PFSK-1 (cell line): ENCODE data around the gene ITGA1.

Source experiments
- FOXP2 ChIP-seq: optimal IDR thresholded peaks from 2 replicates; pipeline ENCODE3; 2011; ENCODE audit warnings: borderline replicate concordance, control low read depth, inconsistent platforms; ENCODE audit not compliant: insufficient read depth; ENCODE audit errors: extremely low read length, extremely low read depth
- POLR2AphosphoS5 ChIP-seq: IDR thresholded peaks from 2 replicates; pipeline ENCODE4 v1.6.1; 2012; ENCODE audit warnings: low read depth, mild to moderate bottlenecking, control low read depth, low read length, moderate library complexity
- SIN3A ChIP-seq: IDR thresholded peaks from 2 replicates; pipeline ENCODE4 v1.6.1; 2012; ENCODE audit warnings: mild to moderate bottlenecking, low read length, moderate library complexity, borderline replicate concordance; ENCODE audit not compliant: insufficient read depth
- TAF1 ChIP-seq: IDR thresholded peaks from 2 replicates; pipeline ENCODE4 v1.6.1; 2012; ENCODE audit warnings: low read length, control low read depth, borderline replicate concordance; ENCODE audit not compliant: insufficient read depth
- TF ChIP-seq, protein P1 (sequence below), 2 experiments: IDR thresholded peaks; 2 replicates each; pipeline versions ENCODE4 v1.6.1 to v1.8.0; 2011 to 2012; ENCODE audit warnings: low read depth in 2 of 2, low read length in 2 of 2, control low read depth in 1 of 2, inconsistent platforms in 1 of 2, mild to moderate bottlenecking in 1 of 2, moderate library complexity in 1 of 2; ENCODE audit not compliant: insufficient read depth in 1 of 2

The ITGA1 gene

DNA sequence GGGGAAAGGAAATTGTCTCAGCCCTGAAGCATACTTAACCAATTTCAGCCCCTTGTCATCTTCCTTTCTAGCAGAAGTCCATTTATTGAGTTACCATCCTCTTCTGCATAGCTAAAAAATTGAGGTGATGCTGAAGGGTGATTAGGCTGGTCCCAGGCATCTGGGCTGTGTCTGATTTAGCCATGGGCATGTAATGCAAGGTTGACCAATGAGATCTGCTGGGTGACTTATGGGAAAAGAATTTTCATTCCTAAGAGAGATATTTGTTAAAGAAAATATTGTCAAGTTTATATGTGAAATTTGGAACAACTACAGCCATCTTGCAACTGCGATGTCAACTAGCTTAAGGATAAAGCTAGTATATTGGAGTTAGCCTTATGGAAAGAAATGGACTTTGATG is 206.6 kb downstream of the ITGA1 start:
- no peak for TF ChIP-seq TAF1
- TF ChIP-seq SIN3A: no peak
- no peak for TF ChIP-seq FOXP2
- TF ChIP-seq POLR2AphosphoS5: no peak
- TF ChIP-seq, protein P1, sequence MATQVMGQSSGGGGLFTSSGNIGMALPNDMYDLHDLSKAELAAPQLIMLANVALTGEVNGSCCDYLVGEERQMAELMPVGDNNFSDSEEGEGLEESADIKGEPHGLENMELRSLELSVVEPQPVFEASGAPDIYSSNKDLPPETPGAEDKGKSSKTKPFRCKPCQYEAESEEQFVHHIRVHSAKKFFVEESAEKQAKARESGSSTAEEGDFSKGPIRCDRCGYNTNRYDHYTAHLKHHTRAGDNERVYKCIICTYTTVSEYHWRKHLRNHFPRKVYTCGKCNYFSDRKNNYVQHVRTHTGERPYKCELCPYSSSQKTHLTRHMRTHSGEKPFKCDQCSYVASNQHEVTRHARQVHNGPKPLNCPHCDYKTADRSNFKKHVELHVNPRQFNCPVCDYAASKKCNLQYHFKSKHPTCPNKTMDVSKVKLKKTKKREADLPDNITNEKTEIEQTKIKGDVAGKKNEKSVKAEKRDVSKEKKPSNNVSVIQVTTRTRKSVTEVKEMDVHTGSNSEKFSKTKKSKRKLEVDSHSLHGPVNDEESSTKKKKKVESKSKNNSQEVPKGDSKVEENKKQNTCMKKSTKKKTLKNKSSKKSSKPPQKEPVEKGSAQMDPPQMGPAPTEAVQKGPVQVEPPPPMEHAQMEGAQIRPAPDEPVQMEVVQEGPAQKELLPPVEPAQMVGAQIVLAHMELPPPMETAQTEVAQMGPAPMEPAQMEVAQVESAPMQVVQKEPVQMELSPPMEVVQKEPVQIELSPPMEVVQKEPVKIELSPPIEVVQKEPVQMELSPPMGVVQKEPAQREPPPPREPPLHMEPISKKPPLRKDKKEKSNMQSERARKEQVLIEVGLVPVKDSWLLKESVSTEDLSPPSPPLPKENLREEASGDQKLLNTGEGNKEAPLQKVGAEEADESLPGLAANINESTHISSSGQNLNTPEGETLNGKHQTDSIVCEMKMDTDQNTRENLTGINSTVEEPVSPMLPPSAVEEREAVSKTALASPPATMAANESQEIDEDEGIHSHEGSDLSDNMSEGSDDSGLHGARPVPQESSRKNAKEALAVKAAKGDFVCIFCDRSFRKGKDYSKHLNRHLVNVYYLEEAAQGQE (IDR thresholded peaks at IDR 0.05; ENCODE audit: insufficient read depth in 1 of 2, low read depth in 2 of 2, low read length in 2 of 2): no peak

DNA sequence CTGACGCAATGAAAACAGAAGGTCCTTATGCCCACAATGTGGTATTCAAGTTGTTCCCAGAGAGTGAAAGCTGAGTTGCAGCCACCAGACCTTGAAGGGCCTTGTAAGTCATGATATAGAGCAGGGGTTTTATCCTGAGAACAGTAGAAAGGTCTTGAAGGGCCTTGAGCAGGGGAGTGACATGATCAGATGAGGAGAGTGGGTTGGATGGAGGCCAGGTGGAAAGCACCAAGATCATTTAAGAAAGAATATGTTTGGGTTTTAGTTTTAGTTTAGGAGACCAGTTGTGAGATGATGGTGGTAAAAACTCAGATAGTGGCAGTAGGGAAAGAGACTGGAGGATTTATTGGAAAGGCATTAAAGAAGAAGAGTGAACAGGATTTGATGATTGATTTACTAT is 207.4 kb downstream of the ITGA1 start:
- TF ChIP-seq FOXP2: no peak
- TF ChIP-seq POLR2AphosphoS5: no peak
- no peak for TF ChIP-seq TAF1
- TF ChIP-seq, protein P1 (IDR thresholded peaks at IDR 0.05; ENCODE audit: insufficient read depth in 1 of 2, low read depth in 2 of 2, low read length in 2 of 2): no peak

DNA sequence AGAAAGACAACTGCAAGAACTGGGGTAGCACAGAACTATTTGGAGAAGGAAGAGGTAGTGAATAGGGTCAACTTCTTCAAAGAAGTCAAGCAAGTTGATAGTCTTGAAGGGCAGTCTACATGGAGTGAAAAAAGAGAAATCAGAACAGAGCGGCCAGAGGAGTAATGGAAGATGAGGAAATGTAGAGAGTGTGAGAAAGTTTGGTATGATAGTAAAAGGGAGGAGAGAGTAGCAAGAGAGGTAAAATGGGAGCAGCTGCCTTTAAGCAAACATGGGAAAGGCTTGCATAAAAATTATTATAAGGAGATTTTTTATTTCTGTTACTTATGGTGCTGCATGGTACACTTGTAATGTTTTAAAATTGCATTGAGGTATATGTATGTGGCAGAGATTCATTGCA is 208.2 kb downstream of the ITGA1 start:
- TF ChIP-seq POLR2AphosphoS5 (no peak), SIN3A (no peak), TAF1 (no peak), FOXP2 (no peak)
- TF ChIP-seq, protein P1 (IDR thresholded peaks at IDR 0.05; ENCODE audit: insufficient read depth in 1 of 2, low read depth in 2 of 2, low read length in 2 of 2): no peak

DNA sequence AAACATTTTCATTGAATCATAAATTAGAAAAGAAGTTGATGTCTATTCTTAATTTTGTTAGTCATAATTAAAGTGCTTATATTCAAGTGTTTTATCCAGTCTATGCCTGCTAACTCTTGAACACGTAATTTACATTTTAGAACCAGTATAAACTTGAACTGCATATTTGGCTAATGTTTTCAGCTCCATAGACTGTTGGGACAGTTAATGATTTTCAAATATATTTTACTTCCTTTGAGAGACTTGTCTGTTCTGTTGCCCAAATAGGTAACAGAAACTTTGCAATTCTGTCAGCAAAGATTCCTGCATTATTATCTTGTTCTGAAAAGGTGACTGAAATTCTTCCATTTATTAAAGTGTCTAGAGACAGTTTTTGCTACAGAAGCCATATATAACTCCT is 209.3 kb downstream of the ITGA1 start:
- TF ChIP-seq SIN3A (no peak), FOXP2 (no peak), TAF1 (no peak), POLR2AphosphoS5 (no peak)
- TF ChIP-seq, protein P1 (IDR thresholded peaks at IDR 0.05; ENCODE audit: insufficient read depth in 1 of 2, low read depth in 2 of 2, low read length in 2 of 2): no peak

DNA sequence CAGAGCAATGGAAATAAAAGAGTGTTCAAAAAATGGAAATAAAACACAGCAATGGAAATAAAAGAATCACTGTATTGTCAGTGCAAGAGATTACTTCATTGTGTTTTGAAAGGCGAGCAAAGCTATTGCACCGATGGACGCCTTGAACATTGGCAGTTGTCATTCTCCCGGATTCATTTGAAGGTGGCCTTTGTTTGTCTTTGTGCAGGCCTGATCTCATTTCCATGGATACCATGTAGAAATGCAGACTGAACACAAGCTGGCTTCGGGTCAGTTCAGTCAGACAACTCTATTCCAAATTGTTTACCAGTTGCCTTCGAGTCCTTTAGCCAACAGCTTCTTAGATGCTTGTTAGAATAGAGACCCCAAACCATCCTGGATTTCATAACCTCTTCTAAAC is 209.7 kb downstream of the ITGA1 start:
- TF ChIP-seq, protein P1 (IDR thresholded peaks at IDR 0.05; ENCODE audit: insufficient read depth in 1 of 2, low read depth in 2 of 2, low read length in 2 of 2): no peak
- TF ChIP-seq POLR2AphosphoS5: no peak
- no peak for TF ChIP-seq SIN3A
- TF ChIP-seq TAF1: no peak
- TF ChIP-seq FOXP2: no peak
